ENCODE measurements around the gene XXYLT1. TPM values are rescaled to one million over a fixed set of nuclear protein-coding genes. Genes with fewer than 3 reads are reported as not detected.
"Not testable (repeated sequence)": the region's sequence is repeated elsewhere in the genome, so short reads cannot be mapped to it uniquely, and the experiment has no call there.

The XXYLT1 gene
- polyA plus RNA-seq, 2 of the 4 experiments (the other 2 are of a cell fraction): 11.9 to 12.0 TPM

DNA sequence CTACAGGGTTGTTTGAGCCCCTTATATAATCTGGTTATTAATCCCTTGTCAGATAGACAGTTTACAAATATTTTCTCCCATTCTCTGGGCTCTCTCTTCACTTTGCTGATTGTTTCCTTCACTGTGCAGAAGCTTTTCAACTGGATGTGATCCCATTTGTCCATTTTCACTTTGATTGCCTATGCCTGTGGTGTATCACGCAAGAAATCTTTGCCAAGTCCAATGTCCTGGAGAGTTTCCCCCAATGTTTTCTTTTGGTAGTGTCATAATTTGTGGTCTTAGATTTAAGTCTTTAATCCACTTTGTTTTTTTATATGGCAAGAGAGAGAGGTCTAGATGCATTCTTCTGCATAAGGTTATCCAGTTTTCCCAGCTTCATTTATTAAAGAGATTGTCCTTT lies 40.7 kb downstream of the XXYLT1 start:
- no peak overlapping the region for H3K4me2 ChIP-seq
- no peak overlapping the region for H3K4me3 ChIP-seq
- no peaks in the 10 kb centered on the region for H3K4me1 ChIP-seq
- POLR2A ChIA-PET: no interaction called here
- DNase-seq (ENCODE audit: low read depth in 1 of 2, low spot score in 1 of 2) (no peak), ATAC-seq (no peak), FAIRE-seq (no peak)
- 83% methylated on average over 1 of the region's 1 CpG for WGBS (ENCODE audit: missing lambda C conversion rate)
- CTCF ChIA-PET: no interaction called here
- H3K9me3 ChIP-seq: no peaks in the 10 kb centered on the region
- no peak for TF ChIP-seq SREBF2 (IDR thresholded peaks at IDR 0.05)
- no peak for TF ChIP-seq RFX5 (IDR thresholded peaks at IDR 0.05)
- TF ChIP-seq RARB (CRISPR knock-in tag; IDR thresholded peaks at IDR 0.05): no peak
- no peak for TF ChIP-seq GATA3 (IDR thresholded peaks at IDR 0.05; ENCODE audit: borderline replicate concordance)
- no peak for TF ChIP-seq CHD2 (IDR thresholded peaks at IDR 0.05; ENCODE audit: low read length, partially characterized antibody)
- TF ChIP-seq ESRRA (IDR thresholded peaks at IDR 0.05; ENCODE audit: borderline replicate concordance, low read length): no peak
- TF ChIP-seq JUNB (IDR thresholded peaks at IDR 0.05): no peak
- no peak for TF ChIP-seq CEBPB (IDR thresholded peaks at IDR 0.05)
- TF ChIP-seq JUN (IDR thresholded peaks at IDR 0.05): no peak
- TF ChIP-seq CHD4 (IDR thresholded peaks at IDR 0.05; ENCODE audit: borderline replicate concordance): no peak
- TF ChIP-seq KDM5A (IDR thresholded peaks at IDR 0.05): no peak
- no peak for TF ChIP-seq HEYL (CRISPR knock-in tag; IDR thresholded peaks at IDR 0.05)
- no peak for TF ChIP-seq FOXS1 (CRISPR knock-in tag; IDR thresholded peaks at IDR 0.05)
- no peak for TF ChIP-seq CBX8 (IDR thresholded peaks at IDR 0.05)
- TF ChIP-seq EHF (CRISPR knock-in tag; IDR thresholded peaks at IDR 0.05): no peak
- TF ChIP-seq, protein P1, sequence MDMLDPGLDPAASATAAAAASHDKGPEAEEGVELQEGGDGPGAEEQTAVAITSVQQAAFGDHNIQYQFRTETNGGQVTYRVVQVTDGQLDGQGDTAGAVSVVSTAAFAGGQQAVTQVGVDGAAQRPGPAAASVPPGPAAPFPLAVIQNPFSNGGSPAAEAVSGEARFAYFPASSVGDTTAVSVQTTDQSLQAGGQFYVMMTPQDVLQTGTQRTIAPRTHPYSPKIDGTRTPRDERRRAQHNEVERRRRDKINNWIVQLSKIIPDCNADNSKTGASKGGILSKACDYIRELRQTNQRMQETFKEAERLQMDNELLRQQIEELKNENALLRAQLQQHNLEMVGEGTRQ (IDR thresholded peaks at IDR 0.05): no peak
- no peak for TF ChIP-seq SMC3 (IDR thresholded peaks at IDR 0.05)
- TF ChIP-seq, protein P2, sequence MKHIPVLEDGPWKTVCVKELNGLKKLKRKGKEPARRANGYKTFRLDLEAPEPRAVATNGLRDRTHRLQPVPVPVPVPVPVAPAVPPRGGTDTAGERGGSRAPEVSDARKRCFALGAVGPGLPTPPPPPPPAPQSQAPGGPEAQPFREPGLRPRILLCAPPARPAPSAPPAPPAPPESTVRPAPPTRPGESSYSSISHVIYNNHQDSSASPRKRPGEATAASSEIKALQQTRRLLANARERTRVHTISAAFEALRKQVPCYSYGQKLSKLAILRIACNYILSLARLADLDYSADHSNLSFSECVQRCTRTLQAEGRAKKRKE (CRISPR knock-in tag; IDR thresholded peaks at IDR 0.05; ENCODE audit: low read depth): no peak
- no peak for TF ChIP-seq HDAC2 (IDR thresholded peaks at IDR 0.05)
- no peak overlapping the region for H3K27ac ChIP-seq

GRCh38 chr3:195228886-195229285 lies 42.1 kb downstream of the XXYLT1 start:
- H3K27ac ChIP-seq; FAIRE-seq; H3K4me3 ChIP-seq; H3K9me3 ChIP-seq; POLR2A ChIA-PET; H3K4me1 ChIP-seq; H3K4me2 ChIP-seq; DNase-seq (ENCODE audit: low read depth in 1 of 2, low spot score in 1 of 2); ATAC-seq: not testable (repeated sequence)
- CTCF ChIA-PET: interaction anchor here (1.1 kb wide), 1 partner anchor 42 kb away, joined by 4 read pairs; no protein-coding TSS in a partner anchor
- WGBS (ENCODE audit: missing lambda C conversion rate): 92% methylated on average over 5 of the region's 5 CpGs

DNA sequence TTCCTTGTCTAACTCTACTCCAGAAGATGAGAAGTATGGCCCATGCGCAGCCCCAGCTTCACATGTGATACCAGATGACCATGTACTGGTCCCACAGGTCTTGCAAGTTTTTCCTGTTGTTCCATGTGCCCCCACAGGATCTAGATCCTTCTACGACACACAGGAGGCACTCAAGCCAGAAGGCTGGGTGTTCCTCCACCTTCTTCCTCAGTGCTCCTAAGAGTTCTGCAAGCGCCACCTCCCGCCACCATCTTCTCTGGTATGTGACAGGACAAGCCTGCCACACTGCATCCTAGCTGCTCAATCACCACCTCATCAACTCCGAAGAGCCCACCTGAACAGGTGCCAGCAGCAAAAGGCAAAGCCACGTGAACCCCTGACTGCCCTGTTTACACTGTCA lies 43.1 kb downstream of the XXYLT1 start:
- H3K4me2 ChIP-seq: no peak overlapping the region
- CTCF ChIA-PET: interaction anchor here (0.5 to 1.2 kb wide), 4 partner anchors 31 to 585 kb away, joined by 3 to 5 read pairs (median 4); no protein-coding TSS in a partner anchor
- no peak for FAIRE-seq
- TF ChIP-seq FOSL2 (IDR thresholded peaks at IDR 0.05) (no peak), FOSL2 (CRISPR knock-in tag; IDR thresholded peaks at IDR 0.05) (no peak), E2F6 (IDR thresholded peaks at IDR 0.05; ENCODE audit: borderline replicate concordance, low read depth) (no peak), CEBPB (IDR thresholded peaks at IDR 0.05) (no peak), TFCP2L1 (CRISPR knock-in tag; IDR thresholded peaks at IDR 0.05) (no peak), RAD21 (conservative IDR thresholded peaks at IDR 0.05 in 1 of 2, IDR thresholded peaks at IDR 0.05 in 1 of 2) (no peak), PBX3 (IDR thresholded peaks at IDR 0.05) (no peak), HOXB5 (CRISPR knock-in tag; IDR thresholded peaks at IDR 0.05) (no peak), KDM5A (IDR thresholded peaks at IDR 0.05) (no peak), NFE2L2 (conservative IDR thresholded peaks at IDR 0.05; ENCODE audit: low read length) (no peak), FOXS1 (CRISPR knock-in tag; IDR thresholded peaks at IDR 0.05) (no peak)
- TF ChIP-seq, protein P3, sequence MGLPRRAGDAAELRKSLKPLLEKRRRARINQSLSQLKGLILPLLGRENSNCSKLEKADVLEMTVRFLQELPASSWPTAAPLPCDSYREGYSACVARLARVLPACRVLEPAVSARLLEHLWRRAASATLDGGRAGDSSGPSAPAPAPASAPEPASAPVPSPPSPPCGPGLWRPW (IDR thresholded peaks at IDR 0.05): no peak
- TF ChIP-seq, protein P4, sequence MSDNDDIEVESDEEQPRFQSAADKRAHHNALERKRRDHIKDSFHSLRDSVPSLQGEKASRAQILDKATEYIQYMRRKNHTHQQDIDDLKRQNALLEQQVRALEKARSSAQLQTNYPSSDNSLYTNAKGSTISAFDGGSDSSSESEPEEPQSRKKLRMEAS (IDR thresholded peaks at IDR 0.05): no peak
- WGBS (ENCODE audit: missing lambda C conversion rate): 95% methylated on average over 6 of the region's 6 CpGs
- no peaks in the 10 kb centered on the region for H3K9me3 ChIP-seq
- H3K4me1 ChIP-seq: no peaks in the 10 kb centered on the region
- ATAC-seq: no peak
- H3K27ac ChIP-seq: no peak overlapping the region
- DNase-seq (ENCODE audit: low read depth in 1 of 2, low spot score in 1 of 2): no peak
- POLR2A ChIA-PET: no interaction called here
- H3K4me3 ChIP-seq: no peak overlapping the region

All from A549 (cell line).